Measurements from ENCODE around the gene LRRC71.
A peak's percentile ranks its signal among the peaks of the same experiment; 100 is the strongest.

GRCh38 chr1:156912861-156913808 lies 7.3 kb upstream of the LRRC71 start:
- TF ChIP-seq CTCF (conservative IDR thresholded peaks at IDR 0.05; ENCODE audit: low read depth in 2 of 2) (peak in 1 of 2 experiments; percentile 42; a peak in 3 of 4 replicates), ZNF114 (CRISPR knock-in tag; IDR thresholded peaks at IDR 0.05) (no peak)

Data from GM23338 (cell line).